ENCODE data around the gene UBXN11.

The UBXN11 gene

GRCh38 chr1:26297057-26297790 is 9.2 kb downstream of the UBXN11 start:
- Histone ChIP-seq H3K4me3 (ENCODE audit: low read length in 2 of 2) (no peak overlapping the region), H3K79me1 (ENCODE audit: low read depth, low read length) (peaks cover 2% of the 10 kb centered on the region), H2BK15ac (ENCODE audit: low read length) (no peak overlapping the region), H3K9me3 (replicated peaks in 1 of 2; ENCODE audit: control insufficient read depth in 2 of 2, insufficient read depth in 1 of 2, low read depth in 1 of 2, low read length in 2 of 2) (no peaks in the 10 kb centered on the region), H2BK12ac (ENCODE audit: low read length) (no peak overlapping the region), H2BK5ac (ENCODE audit: low read length) (no peak overlapping the region), H2AK5ac (ENCODE audit: low read depth, low read length) (peak overlapping the region; percentile 36), H3K36me3 (replicated peaks in 1 of 2; ENCODE audit: control insufficient read depth in 2 of 2, insufficient read depth in 2 of 2, low read length in 2 of 2) (no peaks in the 10 kb centered on the region), H3K27me3 (ENCODE audit: control insufficient read depth in 3 of 3, insufficient read depth in 3 of 3, low read depth in 1 of 3, low read length in 3 of 3) (no peaks in the 10 kb centered on the region), H3K4me2 (ENCODE audit: insufficient read depth, low read length, poor library complexity, severe bottlenecking) (no peak overlapping the region), H3K14ac (ENCODE audit: low read length) (no peak overlapping the region), H3K18ac (ENCODE audit: low read length) (no peak overlapping the region), H3K27ac (replicated peaks; ENCODE audit: low read length) (no peak overlapping the region), H3K23ac (ENCODE audit: low read depth, low read length, poor library complexity) (peak overlapping the region; percentile 77), H2BK120ac (ENCODE audit: low read depth, low read length) (no peak overlapping the region), H4K91ac (ENCODE audit: low read depth, low read length, poor library complexity) (no peak overlapping the region), H4K8ac (ENCODE audit: low read depth, low read length) (no peak overlapping the region), H3K4me1 (ENCODE audit: control insufficient read depth in 2 of 2, insufficient read depth in 1 of 2, low read depth in 1 of 2, low read length in 2 of 2) (no peaks in the 10 kb centered on the region), H3K4ac (ENCODE audit: low read length) (peak overlapping the region; percentile 40), H3K9ac (ENCODE audit: low read depth, low read length, poor library complexity) (no peak overlapping the region), H2AFZ (ENCODE audit: low read length) (no peak overlapping the region)
- DNase-seq (ENCODE audit: low spot score): no peak
- no CpG with 5 or more reads among the region's 12 CpGs for WGBS, 2 donors (ENCODE audit: extremely low coverage in 2 of 2, insufficient read length in 2 of 2, insufficient replicate concordance in 1 of 2)

- Histone ChIP-seq H3K4ac (ENCODE audit: low read length) (no peak overlapping the region), H2BK5ac (ENCODE audit: low read length) (no peak overlapping the region), H3K4me1 (ENCODE audit: control insufficient read depth in 2 of 2, insufficient read depth in 1 of 2, low read depth in 1 of 2, low read length in 2 of 2) (no peaks in the 10 kb centered on the region), H4K8ac (ENCODE audit: low read depth, low read length) (no peak overlapping the region), H3K27me3 (ENCODE audit: control insufficient read depth in 3 of 3, insufficient read depth in 3 of 3, low read depth in 1 of 3, low read length in 3 of 3) (no peaks in the 10 kb centered on the region), H3K79me1 (ENCODE audit: low read depth, low read length) (peaks cover 2% of the 10 kb centered on the region), H3K36me3 (replicated peaks in 1 of 2; ENCODE audit: control insufficient read depth in 2 of 2, insufficient read depth in 2 of 2, low read length in 2 of 2) (no peaks in the 10 kb centered on the region), H3K23ac (ENCODE audit: low read depth, low read length, poor library complexity) (peak overlapping the region; percentile 77), H3K4me2 (ENCODE audit: insufficient read depth, low read length, poor library complexity, severe bottlenecking) (no peak overlapping the region), H3K9me3 (replicated peaks in 1 of 2; ENCODE audit: control insufficient read depth in 2 of 2, insufficient read depth in 1 of 2, low read depth in 1 of 2, low read length in 2 of 2) (no peaks in the 10 kb centered on the region), H2AFZ (ENCODE audit: low read length) (no peak overlapping the region), H3K27ac (replicated peaks; ENCODE audit: low read length) (no peak overlapping the region), H3K4me3 (ENCODE audit: low read length in 2 of 2) (no peak overlapping the region), H2BK15ac (ENCODE audit: low read length) (no peak overlapping the region), H2BK12ac (ENCODE audit: low read length) (no peak overlapping the region), H4K91ac (ENCODE audit: low read depth, low read length, poor library complexity) (no peak overlapping the region), H3K18ac (ENCODE audit: low read length) (no peak overlapping the region), H2BK120ac (ENCODE audit: low read depth, low read length) (no peak overlapping the region), H3K9ac (ENCODE audit: low read depth, low read length, poor library complexity) (no peak overlapping the region), H3K14ac (ENCODE audit: low read length) (no peak overlapping the region), H2AK5ac (ENCODE audit: low read depth, low read length) (peak overlapping the region; percentile 36)
- no peak for DNase-seq (ENCODE audit: low spot score)
- WGBS, 2 donors (ENCODE audit: extremely low coverage in 2 of 2, insufficient read length in 2 of 2, insufficient replicate concordance in 1 of 2): no CpG with 5 or more reads among the region's 16 CpGs
These were observed 9.9 kb downstream of the UBXN11 start for GRCh38 chr1:26296340-26297056.

- no peak overlapping the region for H4K91ac ChIP-seq (ENCODE audit: low read depth, low read length, poor library complexity)
- H2BK15ac ChIP-seq (ENCODE audit: low read length): no peak overlapping the region
- H3K14ac ChIP-seq (ENCODE audit: low read length): no peak overlapping the region
- no peak overlapping the region for H4K8ac ChIP-seq (ENCODE audit: low read depth, low read length)
- H2AK5ac ChIP-seq (ENCODE audit: low read depth, low read length): peak overlapping the region; percentile 25
- no peak overlapping the region for H2BK12ac ChIP-seq (ENCODE audit: low read length)
- no peaks in the 10 kb centered on the region for H3K27me3 ChIP-seq (ENCODE audit: control insufficient read depth in 3 of 3, insufficient read depth in 3 of 3, low read depth in 1 of 3, low read length in 3 of 3)
- no peak overlapping the region for H3K9ac ChIP-seq (ENCODE audit: low read depth, low read length, poor library complexity)
- no peak overlapping the region for H3K4me3 ChIP-seq (ENCODE audit: low read length in 2 of 2)
- no peak overlapping the region for H3K18ac ChIP-seq (ENCODE audit: low read length)
- H2AFZ ChIP-seq (ENCODE audit: low read length): no peak overlapping the region
- H2BK120ac ChIP-seq (ENCODE audit: low read depth, low read length): no peak overlapping the region
- no peak for DNase-seq (ENCODE audit: low spot score)
- H3K4me2 ChIP-seq (ENCODE audit: insufficient read depth, low read length, poor library complexity, severe bottlenecking): no peak overlapping the region
- no peaks in the 10 kb centered on the region for H3K36me3 ChIP-seq (replicated peaks in 1 of 2; ENCODE audit: control insufficient read depth in 2 of 2, insufficient read depth in 2 of 2, low read length in 2 of 2)
- no peak overlapping the region for H3K4ac ChIP-seq (ENCODE audit: low read length)
- no CpG with 5 or more reads among the region's 22 CpGs for WGBS, 2 donors (ENCODE audit: extremely low coverage in 2 of 2, insufficient read length in 2 of 2, insufficient replicate concordance in 1 of 2)
- no peaks in the 10 kb centered on the region for H3K9me3 ChIP-seq (replicated peaks in 1 of 2; ENCODE audit: control insufficient read depth in 2 of 2, insufficient read depth in 1 of 2, low read depth in 1 of 2, low read length in 2 of 2)
- H2BK5ac ChIP-seq (ENCODE audit: low read length): no peak overlapping the region
- H3K23ac ChIP-seq (ENCODE audit: low read depth, low read length, poor library complexity): peak overlapping the region; percentile 39
- no peak overlapping the region for H3K27ac ChIP-seq (replicated peaks; ENCODE audit: low read length)
- H3K79me1 ChIP-seq (ENCODE audit: low read depth, low read length): no peaks in the 10 kb centered on the region
- H3K4me1 ChIP-seq (ENCODE audit: control insufficient read depth in 2 of 2, insufficient read depth in 1 of 2, low read depth in 1 of 2, low read length in 2 of 2): peaks cover 7% of the 10 kb centered on the region in 2 donors
These were observed 11.0 kb downstream of the UBXN11 start for GRCh38 chr1:26295194-26296138.
